OCI-LY1 (cell line): ENCODE measurements around the gene MPP2.
A peak's percentile ranks its signal among the peaks of the same experiment; 100 is the strongest.

ENCODE experiments used
- H2AFZ ChIP-seq: fragments of 200-600 bp; sonication (generic), shearing (Covaris generic); 2 replicates; pipeline ENCODE4 v1.6.0; 2014; ENCODE audit warnings: antibody characterized with exemption, mild to moderate bottlenecking, low read length
- H3F3A ChIP-seq: fragments of 200-600 bp; sonication (generic), shearing (Covaris generic); 2 replicates; pipeline ENCODE4 v1.6.0; 2014; ENCODE audit warnings: mild to moderate bottlenecking, antibody characterized with exemption, low read length, moderate library complexity; ENCODE audit not compliant: insufficient read depth
- H3K27ac ChIP-seq: fragments of 200-600 bp; sonication (generic); 2 replicates; pipeline ENCODE4 v1.5.1; 2014; ENCODE audit warnings: low read length, mixed run types, mild to moderate bottlenecking, low read depth; ENCODE audit not compliant: poor library complexity, severe bottlenecking
- H3K27me3 ChIP-seq: fragments of 200-600 bp; sonication (generic); 2 replicates; pipeline ENCODE4 v1.6.0; 2014; ENCODE audit warnings: antibody characterized with exemption, mild to moderate bottlenecking, low read length, moderate library complexity; ENCODE audit not compliant: insufficient read depth
- H3K36me3 ChIP-seq: fragments of 200-600 bp; sonication (generic); 2 replicates; pipeline ENCODE4 v1.6.1; 2014; ENCODE audit warnings: mild to moderate bottlenecking, antibody characterized with exemption, low read length, moderate library complexity, mixed read lengths; ENCODE audit not compliant: insufficient read depth
- H3K4me1 ChIP-seq: fragments of 200-600 bp; sonication (generic); 2 replicates; pipeline ENCODE4 v1.5.1; 2014; ENCODE audit warnings: mild to moderate bottlenecking, low read length, moderate library complexity; ENCODE audit not compliant: insufficient read depth, severe bottlenecking
- H3K4me2 ChIP-seq: fragments of 200-600 bp; sonication (generic), shearing (Covaris generic); 2 replicates; pipeline ENCODE4 v1.6.1; 2014; ENCODE audit warnings: low read length
- H3K4me3 ChIP-seq: fragments of 200-600 bp; sonication (generic); 2 replicates; pipeline ENCODE4 v1.5.1; 2014; ENCODE audit warnings: low read length, low read depth, mild to moderate bottlenecking, mixed read lengths; ENCODE audit not compliant: poor library complexity, severe bottlenecking
- H3K79me2 ChIP-seq: fragments of 200-600 bp; shearing (Covaris generic); 2 replicates; pipeline ENCODE4 v1.6.1; 2016; ENCODE audit warnings: mixed run types, low read length, mixed read lengths; ENCODE audit not compliant: insufficient read depth
- H3K9ac ChIP-seq: fragments of 200-600 bp; sonication (generic), shearing (Covaris generic); 2 replicates; pipeline ENCODE4 v1.6.1; 2014; ENCODE audit warnings: mild to moderate bottlenecking, low read length, mixed read lengths
- H3K9me2 ChIP-seq: fragments of 200-600 bp; sonication (generic), shearing (Covaris generic); 2 replicates; pipeline ENCODE4 v1.6.1; 2014; ENCODE audit warnings: low read depth, mild to moderate bottlenecking, low read length, mixed read lengths
- H3K9me3 ChIP-seq: fragments of 200-600 bp; shearing (Covaris generic); 2 replicates; pipeline ENCODE4 v1.6.1; 2014; ENCODE audit warnings: low read length, mixed read lengths
- H4K20me1 ChIP-seq: fragments of 200-600 bp; sonication (generic), shearing (Covaris generic); 2 replicates; pipeline ENCODE4 v1.6.0; 2016; ENCODE audit warnings: mild to moderate bottlenecking, low read length; ENCODE audit not compliant: insufficient read depth
- CTCF ChIP-seq: fragments of 200-600 bp; sonication (generic), shearing (Covaris generic); IDR thresholded peaks from 2 replicates; pipeline ENCODE4 v1.5.1; 2017; ENCODE audit warnings: mild to moderate bottlenecking, antibody characterized with exemption, low read length, moderate library complexity, mixed read lengths
- EZH2 ChIP-seq: fragments of 200-600 bp; sonication (generic), shearing (Covaris generic); IDR thresholded peaks from 2 replicates; pipeline ENCODE4 v1.8.0; 2017; ENCODE audit warnings: borderline replicate concordance, mixed run types, mild to moderate bottlenecking, antibody characterized with exemption, low read length, moderate library complexity, mixed read lengths

MPP2 gene

GRCh38 chr17:43834106-43834505 is 73.2 kb downstream of the MPP2 start:
- no peak overlapping the region for H3K27ac ChIP-seq
- TF ChIP-seq CTCF = no peak
- no peak for TF ChIP-seq EZH2
- no peaks in the 10 kb centered on the region for H3K9me2 ChIP-seq
- H4K20me1 ChIP-seq = no peaks in the 10 kb centered on the region
- no peak overlapping the region for H3K9ac ChIP-seq
- no peak overlapping the region for H3K4me2 ChIP-seq
- H3K4me3 ChIP-seq = no peak overlapping the region
- H3K9me3 ChIP-seq = no peaks in the 10 kb centered on the region
- no peak overlapping the region for H2AFZ ChIP-seq
- 0 out of 2 replicates have a peak, but pooled peaks cover 7% of the 10 kb centered on the region for H3K27me3 ChIP-seq
- no peaks in the 10 kb centered on the region for H3K79me2 ChIP-seq
- no peaks in the 10 kb centered on the region for H3K36me3 ChIP-seq
- H3F3A ChIP-seq = no peaks in the 10 kb centered on the region
- no peaks in the 10 kb centered on the region for H3K4me1 ChIP-seq

- Histone ChIP-seq H3K4me3 (peak within 1 kb of the TSS; percentile 43), H2AFZ (no peak within 1 kb of the TSS), H3K27ac (no peak within 1 kb of the TSS)
These were observed 74.1 kb downstream of the MPP2 start, which contains the start of gene MPP3 for GRCh38 chr17:43832976-43833829. TSS of gene MPP3 (minus strand) at chr17:43833146. CDS start at chr17:43831906, 1,240 bp downstream.

More at GRCh38 chr17:43832976-43833829, 74.1 kb downstream of the MPP2 start, which contains the start of gene MPP3:
- H3K4me1 ChIP-seq = no peaks in the 10 kb centered on the region
- H3K9me2 ChIP-seq = no peaks in the 10 kb centered on the region
- H3K9ac ChIP-seq = no peak within 1 kb of the TSS
- no peaks in the 10 kb centered on the region for H4K20me1 ChIP-seq
- TF ChIP-seq CTCF (no peak), EZH2 (no peak)
- peaks cover 11% of the 10 kb centered on the region; the same call in 1 of the 2 replicates for H3K27me3 ChIP-seq
- no peaks in the 10 kb centered on the region for H3K79me2 ChIP-seq
- H3F3A ChIP-seq = no peaks in the 10 kb centered on the region
- H3K36me3 ChIP-seq = no peaks in the 10 kb centered on the region
- H3K9me3 ChIP-seq = no peaks in the 10 kb centered on the region
- H3K4me2 ChIP-seq = peak within 1 kb of the TSS; percentile 36; the same call in 1 of the 2 replicates
